Measurements from ENCODE around the gene PER2. TPM values are rescaled to one million over a fixed set of nuclear protein-coding genes. Genes with fewer than 3 reads are reported as not detected.

PER2 gene
- total and polyA plus RNA-seq, 2 of the 4 experiments (the other 2 are of a cell fraction): 1.7 to 3.2 TPM

- peaks cover 10% of the 10 kb centered on the region for H3K27me3 ChIP-seq (ENCODE audit: control insufficient read depth, insufficient read depth, low read length)
- peaks cover 12% of the 10 kb centered on the region for H3K9me1 ChIP-seq (ENCODE audit: insufficient read depth, low read length)
- intact Hi-C loops (cut with micrococcal nuclease): loop anchor here (5.0 to 10.0 kb wide), 2 partner anchors 143 to 615 kb away; no protein-coding TSS in a partner anchor
- no peak overlapping the region for H3K4me3 ChIP-seq (ENCODE audit: insufficient read depth, low read depth, low read length)
- BruUV-seq (replicated peaks): no TSS peak
- no peak overlapping the region for H4K8ac ChIP-seq (ENCODE audit: low read depth in 2 of 2, low read length in 2 of 2)
- peaks cover 18 to 35% of the 10 kb centered on the region in 2 experiments for H3K79me1 ChIP-seq (ENCODE audit: low read depth in 1 of 2, low read length in 2 of 2)
- H2AFZ ChIP-seq (replicated peaks; ENCODE audit: low read length, poor library complexity): peak overlapping the region; percentile 71
- H2BK15ac ChIP-seq (ENCODE audit: low read depth, low read length): no peak overlapping the region
- no peak overlapping the region for H3K14ac ChIP-seq (replicated peaks; ENCODE audit: low read depth, low read length)
- dilution Hi-C loops (cut with HindIII; ENCODE audit: low sequenced_read_pairs, unreplicated experiment): no loop called here
- no peak overlapping the region for H3K18ac ChIP-seq (ENCODE audit: low read depth, low read length)
- H2BK20ac ChIP-seq (ENCODE audit: low read depth, low read length): no peak overlapping the region
- no peak overlapping the region for H2BK120ac ChIP-seq (ENCODE audit: low read depth, low read length)
- in situ Hi-C loops (cut with MboI; ENCODE audit: low sequenced_read_pairs): no loop called here
- no peak overlapping the region for H3K9ac ChIP-seq (ENCODE audit: low read depth, low read length)
- H3K56ac ChIP-seq (ENCODE audit: extremely low read depth, insufficient read depth, low read length): no peak overlapping the region
- H3K9me3 ChIP-seq (ENCODE audit: control insufficient read depth, insufficient read depth, low read length): no peaks in the 10 kb centered on the region
- CTCF ChIA-PET: no interaction called here
- peak overlapping the region; percentile 61 for H3K4me2 ChIP-seq (ENCODE audit: low read depth, low read length)
- no peak overlapping the region; the same call in 1 of the 2 replicates for H4K91ac ChIP-seq (ENCODE audit: insufficient read depth, low read depth, low read length)
- H2AK9ac ChIP-seq (replicated peaks; ENCODE audit: low read depth, low read length, poor library complexity): no peak overlapping the region
- WGBS, 2 experiments (ENCODE audit: extremely low coverage in 2 of 2, insufficient read length in 1 of 2): 54% methylated on average over 4 of the region's 13 CpGs; no CpG with 5 or more reads in 1 of the 2 experiments
- H3K36me3 ChIP-seq (ENCODE audit: control insufficient read depth, insufficient read depth, low read length): no peaks in the 10 kb centered on the region
- H2BK5ac ChIP-seq (ENCODE audit: low read depth, low read length, poor library complexity, severe bottlenecking): no peak overlapping the region
- TF ChIP-seq ELK1 (IDR thresholded peaks at IDR 0.05; ENCODE audit: borderline replicate concordance, low read depth, low read length) (no peak), RAD21 (IDR thresholded peaks at IDR 0.05; ENCODE audit: low read length) (no peak), MAFK (IDR thresholded peaks at IDR 0.05; ENCODE audit: low read depth, low read length) (no peak), POLR2A (IDR thresholded peaks at IDR 0.05; ENCODE audit: low read depth, low read length) (no peak), CTCF (conservative IDR thresholded peaks at IDR 0.05; ENCODE audit: low read depth, low read length) (no peak), MAZ (IDR thresholded peaks at IDR 0.05; ENCODE audit: borderline replicate concordance, low read depth, low read length) (no peak), CEBPB (IDR thresholded peaks at IDR 0.05; ENCODE audit: low read depth, low read length) (no peak), FOS (IDR thresholded peaks at IDR 0.05; ENCODE audit: low read depth, low read length) (no peak), NFE2L2 (IDR thresholded peaks at IDR 0.05; ENCODE audit: low read depth, low read length) (no peak), BHLHE40 (IDR thresholded peaks at IDR 0.05; ENCODE audit: low read depth, low read length) (no peak), MXI1 (IDR thresholded peaks at IDR 0.05; ENCODE audit: borderline replicate concordance, low read depth, low read length) (no peak), RFX5 (IDR thresholded peaks at IDR 0.05; ENCODE audit: low read depth, low read length) (no peak), CHD1 (IDR thresholded peaks at IDR 0.05; ENCODE audit: low read depth, low read length) (no peak), RCOR1 (IDR thresholded peaks at IDR 0.05; ENCODE audit: insufficient replicate concordance, low read length) (no peak), USF2 (IDR thresholded peaks at IDR 0.05; ENCODE audit: low read depth, low read length) (no peak), SMC3 (IDR thresholded peaks at IDR 0.05; ENCODE audit: low read depth, low read length) (no peak)
- peaks cover 23% of the 10 kb centered on the region for H3K4me1 ChIP-seq (ENCODE audit: control insufficient read depth, insufficient read depth, low read length)
- DNase-seq: no peak
- POLR2A ChIA-PET (ENCODE audit: unreplicated experiment): no interaction called here
- no peaks in the 10 kb centered on the region; the same call in 1 of the 2 replicates for H4K20me1 ChIP-seq (ENCODE audit: insufficient read depth, low read length)
- H2AK5ac ChIP-seq (ENCODE audit: low read depth, low read length): no peak overlapping the region
- H3K27ac ChIP-seq (ENCODE audit: insufficient read depth, low read length): no peak overlapping the region
- H4K5ac ChIP-seq (ENCODE audit: low read depth, low read length): no peak overlapping the region
- ATAC-seq (ENCODE audit: low read depth): no peak
- H3K23ac ChIP-seq (ENCODE audit: low read depth, low read length): no peak overlapping the region
- no peak overlapping the region for H3K4ac ChIP-seq (ENCODE audit: low read depth, low read length)
Observed at GRCh38 chr2:238289574-238289973, 1.2 kb upstream of the PER2 start.

Data from IMR-90 (cell line).